Measurements from ENCODE around the gene EPB41L1.

GRCh38 chr20:36135159-36135558, 19.4 kb upstream of the EPB41L1 start:
- TF ChIP-seq CTCF (IDR thresholded peaks at IDR 0.05) = no peak
- TF ChIP-seq POLR2A (IDR thresholded peaks at IDR 0.05) = no peak

Data from body of pancreas (tissue), 4 donors.